Mucosa of rectum (tissue), 2 donors: ENCODE results near the gene TP53BP2.

ENCODE experiments used
- H3K27ac ChIP-seq, 2 donors: one replicate each; pipeline ENCODE4 v1.7.0; 2013; ENCODE audit warnings: inconsistent platforms in 2 of 2, low read depth in 2 of 2, low read length in 2 of 2
- H3K27me3 ChIP-seq, 2 donors: one replicate each; pipeline ENCODE4 v1.7.0; 2013; ENCODE audit warnings: low read length in 2 of 2; ENCODE audit not compliant: control insufficient read depth in 2 of 2, insufficient read depth in 2 of 2
- H3K36me3 ChIP-seq, 2 donors: one replicate each; pipeline ENCODE4 v1.7.0; 2013; ENCODE audit warnings: low read length in 2 of 2; ENCODE audit not compliant: control insufficient read depth in 2 of 2, insufficient read depth in 2 of 2
- H3K4me1 ChIP-seq, 2 donors: one replicate each; pipeline ENCODE4 v1.7.0; 2013; ENCODE audit warnings: low read length in 2 of 2, mild to moderate bottlenecking in 1 of 2; ENCODE audit not compliant: control insufficient read depth in 2 of 2, insufficient read depth in 2 of 2
- H3K4me3 ChIP-seq, 2 donors: one replicate each; pipeline ENCODE4 v1.7.0; 2013; ENCODE audit warnings: low read length in 2 of 2
- H3K9ac ChIP-seq, 2 donors: one replicate each; pipeline ENCODE4 v1.7.0; 2013; ENCODE audit warnings: low read length in 2 of 2, low read depth in 1 of 2, mild to moderate bottlenecking in 1 of 2
- H3K9me3 ChIP-seq, 2 donors: one replicate each; pipeline ENCODE4 v1.7.0; 2013; ENCODE audit warnings: low read length in 2 of 2; ENCODE audit not compliant: control insufficient read depth in 2 of 2
- donor health status: healthy.
- donor health status: Normal muscosa, but diverticular disease.

The TP53BP2 gene

GRCh38 chr1:223796210-223796609 is 49.5 kb downstream of the TP53BP2 start:
- Histone ChIP-seq H3K4me3 (no peak overlapping the region), H3K9ac (no peak overlapping the region), H3K9me3 (no peaks in the 10 kb centered on the region), H3K27ac (no peak overlapping the region), H3K36me3 (peaks cover 40 to 59% of the 10 kb centered on the region in 2 donors), H3K27me3 (no peaks in the 10 kb centered on the region), H3K4me1 (no peaks in the 10 kb centered on the region)

GRCh38 chr1:223794136-223794880 is 51.4 kb downstream of the TP53BP2 start:
- no peak overlapping the region for H3K9ac ChIP-seq
- H3K27ac ChIP-seq, result no peak overlapping the region
- no peaks in the 10 kb centered on the region for H3K4me1 ChIP-seq
- H3K36me3 ChIP-seq, result peaks cover 27 to 46% of the 10 kb centered on the region in 2 donors
- H3K9me3 ChIP-seq, result no peaks in the 10 kb centered on the region
- no peaks in the 10 kb centered on the region for H3K27me3 ChIP-seq
- H3K4me3 ChIP-seq, result no peak overlapping the region

- no peaks in the 10 kb centered on the region for H3K4me1 ChIP-seq
- H3K27me3 ChIP-seq, result no peaks in the 10 kb centered on the region
- no peak overlapping the region for H3K4me3 ChIP-seq
- H3K9ac ChIP-seq, result no peak overlapping the region
- no peaks in the 10 kb centered on the region for H3K9me3 ChIP-seq
- H3K27ac ChIP-seq, result no peak overlapping the region
- peaks cover 28 to 47% of the 10 kb centered on the region in 2 donors for H3K36me3 ChIP-seq
These were observed 52.0 kb downstream of the TP53BP2 start for GRCh38 chr1:223793716-223794115.

GRCh38 chr1:223792046-223792445 is 53.7 kb downstream of the TP53BP2 start:
- Histone ChIP-seq H3K9me3 (no peaks in the 10 kb centered on the region), H3K36me3 (peaks cover 19 to 38% of the 10 kb centered on the region in 2 donors), H3K27me3 (no peaks in the 10 kb centered on the region), H3K27ac (no peak overlapping the region), H3K4me3 (no peak overlapping the region), H3K4me1 (no peaks in the 10 kb centered on the region), H3K9ac (no peak overlapping the region)

GRCh38 chr1:223788746-223789415 is 56.9 kb downstream of the TP53BP2 start:
- H3K4me1 ChIP-seq, result no peaks in the 10 kb centered on the region
- no peaks in the 10 kb centered on the region for H3K9me3 ChIP-seq
- no peaks in the 10 kb centered on the region for H3K27me3 ChIP-seq
- no peak overlapping the region for H3K4me3 ChIP-seq
- H3K36me3 ChIP-seq, result peaks cover 16 to 26% of the 10 kb centered on the region in 2 donors
- H3K9ac ChIP-seq, result no peak overlapping the region
- no peak overlapping the region for H3K27ac ChIP-seq

GRCh38 chr1:223785808-223786207 is 59.9 kb downstream of the TP53BP2 start:
- Histone ChIP-seq H3K9ac (no peak overlapping the region), H3K36me3 (peaks cover 18 to 23% of the 10 kb centered on the region in 2 donors), H3K4me1 (no peaks in the 10 kb centered on the region), H3K27me3 (no peaks in the 10 kb centered on the region), H3K27ac (no peak overlapping the region), H3K4me3 (no peak overlapping the region), H3K9me3 (no peaks in the 10 kb centered on the region)

- H3K27me3 ChIP-seq, result no peaks in the 10 kb centered on the region
- no peaks in the 10 kb centered on the region for H3K4me1 ChIP-seq
- H3K27ac ChIP-seq, result no peak overlapping the region
- H3K36me3 ChIP-seq, result peaks cover 26 to 32% of the 10 kb centered on the region in 2 donors
- no peak overlapping the region for H3K4me3 ChIP-seq
- H3K9ac ChIP-seq, result no peak overlapping the region
- no peaks in the 10 kb centered on the region for H3K9me3 ChIP-seq
These were observed 61.2 kb downstream of the TP53BP2 start for GRCh38 chr1:223784541-223784940.

- Histone ChIP-seq H3K27me3 (no peaks in the 10 kb centered on the region), H3K9me3 (no peaks in the 10 kb centered on the region), H3K4me1 (no peaks in the 10 kb centered on the region), H3K27ac (no peak overlapping the region), H3K9ac (no peak overlapping the region), H3K4me3 (no peak overlapping the region), H3K36me3 (peaks cover 28 to 33% of the 10 kb centered on the region in 2 donors)
These were observed 62.1 kb downstream of the TP53BP2 start for GRCh38 chr1:223783676-223784075.

- Histone ChIP-seq H3K27me3 (no peaks in the 10 kb centered on the region), H3K4me3 (no peak overlapping the region), H3K36me3 (peaks cover 41 to 50% of the 10 kb centered on the region in 2 donors), H3K9ac (no peak overlapping the region), H3K4me1 (no peaks in the 10 kb centered on the region), H3K27ac (no peak overlapping the region), H3K9me3 (no peaks in the 10 kb centered on the region)
These were observed 64.8 kb downstream of the TP53BP2 start for GRCh38 chr1:223780949-223781348.

GRCh38 chr1:223780318-223780717 is 65.4 kb downstream of the TP53BP2 start:
- Histone ChIP-seq H3K9ac (no peak overlapping the region), H3K4me3 (no peak overlapping the region), H3K9me3 (no peaks in the 10 kb centered on the region), H3K4me1 (no peaks in the 10 kb centered on the region), H3K36me3 (peaks cover 41 to 52% of the 10 kb centered on the region in 2 donors), H3K27me3 (no peaks in the 10 kb centered on the region), H3K27ac (no peak overlapping the region)
